Measurements from ENCODE around the gene KIF12. TPM values are rescaled to one million over a fixed set of nuclear protein-coding genes. Genes with fewer than 3 reads are reported as not detected.
A peak's percentile ranks its signal among the peaks of the same experiment; 100 is the strongest.

KIF12 gene
- total and polyA plus RNA-seq, 2 of the 13 experiments (the other 11 are each of a cell fraction or from before 2014, with no cell fraction given) = 1.8 to 12.5 TPM

DNA sequence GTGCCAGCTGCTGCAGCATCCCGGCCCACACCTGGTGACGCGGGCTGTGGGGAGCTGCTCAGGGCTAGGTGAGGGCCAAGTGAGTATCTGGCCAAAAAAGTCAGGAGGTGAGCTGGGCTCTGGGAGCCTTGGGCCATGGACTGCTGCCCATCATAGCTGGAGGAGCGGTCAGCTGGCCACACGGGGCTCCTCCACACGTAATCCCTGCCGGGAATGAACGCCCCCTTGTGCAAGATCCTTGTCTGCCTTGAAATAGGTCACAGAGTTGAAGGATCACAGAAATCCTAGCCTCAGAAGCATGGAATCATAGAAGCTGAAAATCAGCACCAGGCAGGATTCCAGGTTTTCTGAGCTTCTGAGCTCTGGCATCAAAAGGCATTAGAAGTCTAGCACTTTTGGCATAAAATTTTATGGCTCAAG is 39.5 kb upstream of the KIF12 start (continued):
- TF ChIP-seq, protein P1, sequence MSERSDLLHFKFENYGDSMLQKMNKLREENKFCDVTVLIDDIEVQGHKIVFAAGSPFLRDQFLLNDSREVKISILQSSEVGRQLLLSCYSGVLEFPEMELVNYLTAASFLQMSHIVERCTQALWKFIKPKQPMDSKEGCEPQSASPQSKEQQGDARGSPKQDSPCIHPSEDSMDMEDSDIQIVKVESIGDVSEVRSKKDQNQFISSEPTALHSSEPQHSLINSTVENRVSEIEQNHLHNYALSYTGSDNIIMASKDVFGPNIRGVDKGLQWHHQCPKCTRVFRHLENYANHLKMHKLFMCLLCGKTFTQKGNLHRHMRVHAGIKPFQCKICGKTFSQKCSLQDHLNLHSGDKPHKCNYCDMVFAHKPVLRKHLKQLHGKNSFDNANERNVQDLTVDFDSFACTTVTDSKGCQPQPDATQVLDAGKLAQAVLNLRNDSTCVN (CRISPR knock-in tag; IDR thresholded peaks at IDR 0.05; ENCODE audit: borderline replicate concordance) = no peak
- TF ChIP-seq, protein P2, sequence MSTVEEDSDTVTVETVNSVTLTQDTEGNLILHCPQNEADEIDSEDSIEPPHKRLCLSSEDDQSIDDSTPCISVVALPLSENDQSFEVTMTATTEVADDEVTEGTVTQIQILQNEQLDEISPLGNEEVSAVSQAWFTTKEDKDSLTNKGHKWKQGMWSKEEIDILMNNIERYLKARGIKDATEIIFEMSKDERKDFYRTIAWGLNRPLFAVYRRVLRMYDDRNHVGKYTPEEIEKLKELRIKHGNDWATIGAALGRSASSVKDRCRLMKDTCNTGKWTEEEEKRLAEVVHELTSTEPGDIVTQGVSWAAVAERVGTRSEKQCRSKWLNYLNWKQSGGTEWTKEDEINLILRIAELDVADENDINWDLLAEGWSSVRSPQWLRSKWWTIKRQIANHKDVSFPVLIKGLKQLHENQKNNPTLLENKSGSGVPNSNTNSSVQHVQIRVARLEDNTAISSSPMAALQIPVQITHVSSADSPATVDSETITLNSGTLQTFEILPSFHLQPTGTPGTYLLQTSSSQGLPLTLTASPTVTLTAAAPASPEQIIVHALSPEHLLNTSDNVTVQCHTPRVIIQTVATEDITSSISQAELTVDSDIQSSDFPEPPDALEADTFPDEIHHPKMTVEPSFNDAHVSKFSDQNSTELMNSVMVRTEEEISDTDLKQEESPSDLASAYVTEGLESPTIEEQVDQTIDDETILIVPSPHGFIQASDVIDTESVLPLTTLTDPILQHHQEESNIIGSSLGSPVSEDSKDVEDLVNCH (CRISPR knock-in tag; IDR thresholded peaks at IDR 0.05) = no peak
- no peak for TF ChIP-seq RAD51 (IDR thresholded peaks at IDR 0.05; ENCODE audit: borderline replicate concordance)
- TF ChIP-seq CEBPG (CRISPR knock-in tag; IDR thresholded peaks at IDR 0.05) = peak; percentile 61
- no peak for TF ChIP-seq ZNF468 (CRISPR knock-in tag; IDR thresholded peaks at IDR 0.05)
- no peak for TF ChIP-seq ZNF337 (CRISPR knock-in tag; IDR thresholded peaks at IDR 0.05; ENCODE audit: borderline replicate concordance, low read depth)
- TF ChIP-seq EEA1 (CRISPR knock-in tag; IDR thresholded peaks at IDR 0.05; ENCODE audit: borderline replicate concordance) = no peak
- no peak for TF ChIP-seq ZNF674 (CRISPR knock-in tag; IDR thresholded peaks at IDR 0.05; ENCODE audit: low read depth)
- TF ChIP-seq, protein P3, sequence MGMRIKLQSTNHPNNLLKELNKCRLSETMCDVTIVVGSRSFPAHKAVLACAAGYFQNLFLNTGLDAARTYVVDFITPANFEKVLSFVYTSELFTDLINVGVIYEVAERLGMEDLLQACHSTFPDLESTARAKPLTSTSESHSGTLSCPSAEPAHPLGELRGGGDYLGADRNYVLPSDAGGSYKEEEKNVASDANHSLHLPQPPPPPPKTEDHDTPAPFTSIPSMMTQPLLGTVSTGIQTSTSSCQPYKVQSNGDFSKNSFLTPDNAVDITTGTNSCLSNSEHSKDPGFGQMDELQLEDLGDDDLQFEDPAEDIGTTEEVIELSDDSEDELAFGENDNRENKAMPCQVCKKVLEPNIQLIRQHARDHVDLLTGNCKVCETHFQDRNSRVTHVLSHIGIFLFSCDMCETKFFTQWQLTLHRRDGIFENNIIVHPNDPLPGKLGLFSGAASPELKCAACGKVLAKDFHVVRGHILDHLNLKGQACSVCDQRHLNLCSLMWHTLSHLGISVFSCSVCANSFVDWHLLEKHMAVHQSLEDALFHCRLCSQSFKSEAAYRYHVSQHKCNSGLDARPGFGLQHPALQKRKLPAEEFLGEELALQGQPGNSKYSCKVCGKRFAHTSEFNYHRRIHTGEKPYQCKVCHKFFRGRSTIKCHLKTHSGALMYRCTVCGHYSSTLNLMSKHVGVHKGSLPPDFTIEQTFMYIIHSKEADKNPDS (CRISPR knock-in tag; IDR thresholded peaks at IDR 0.05) = no peak
- peak; percentile 15; the same call in 1 of the 2 replicates for TF ChIP-seq SMC3 (IDR thresholded peaks at IDR 0.05; ENCODE audit: low read length)
- TF ChIP-seq, protein P4, sequence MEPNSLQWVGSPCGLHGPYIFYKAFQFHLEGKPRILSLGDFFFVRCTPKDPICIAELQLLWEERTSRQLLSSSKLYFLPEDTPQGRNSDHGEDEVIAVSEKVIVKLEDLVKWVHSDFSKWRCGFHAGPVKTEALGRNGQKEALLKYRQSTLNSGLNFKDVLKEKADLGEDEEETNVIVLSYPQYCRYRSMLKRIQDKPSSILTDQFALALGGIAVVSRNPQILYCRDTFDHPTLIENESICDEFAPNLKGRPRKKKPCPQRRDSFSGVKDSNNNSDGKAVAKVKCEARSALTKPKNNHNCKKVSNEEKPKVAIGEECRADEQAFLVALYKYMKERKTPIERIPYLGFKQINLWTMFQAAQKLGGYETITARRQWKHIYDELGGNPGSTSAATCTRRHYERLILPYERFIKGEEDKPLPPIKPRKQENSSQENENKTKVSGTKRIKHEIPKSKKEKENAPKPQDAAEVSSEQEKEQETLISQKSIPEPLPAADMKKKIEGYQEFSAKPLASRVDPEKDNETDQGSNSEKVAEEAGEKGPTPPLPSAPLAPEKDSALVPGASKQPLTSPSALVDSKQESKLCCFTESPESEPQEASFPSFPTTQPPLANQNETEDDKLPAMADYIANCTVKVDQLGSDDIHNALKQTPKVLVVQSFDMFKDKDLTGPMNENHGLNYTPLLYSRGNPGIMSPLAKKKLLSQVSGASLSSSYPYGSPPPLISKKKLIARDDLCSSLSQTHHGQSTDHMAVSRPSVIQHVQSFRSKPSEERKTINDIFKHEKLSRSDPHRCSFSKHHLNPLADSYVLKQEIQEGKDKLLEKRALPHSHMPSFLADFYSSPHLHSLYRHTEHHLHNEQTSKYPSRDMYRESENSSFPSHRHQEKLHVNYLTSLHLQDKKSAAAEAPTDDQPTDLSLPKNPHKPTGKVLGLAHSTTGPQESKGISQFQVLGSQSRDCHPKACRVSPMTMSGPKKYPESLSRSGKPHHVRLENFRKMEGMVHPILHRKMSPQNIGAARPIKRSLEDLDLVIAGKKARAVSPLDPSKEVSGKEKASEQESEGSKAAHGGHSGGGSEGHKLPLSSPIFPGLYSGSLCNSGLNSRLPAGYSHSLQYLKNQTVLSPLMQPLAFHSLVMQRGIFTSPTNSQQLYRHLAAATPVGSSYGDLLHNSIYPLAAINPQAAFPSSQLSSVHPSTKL (CRISPR knock-in tag; IDR thresholded peaks at IDR 0.05) = peak; percentile 56; the same call in 1 of the 2 replicates
- TF ChIP-seq DMAP1 (CRISPR knock-in tag; IDR thresholded peaks at IDR 0.05) = no peak
- TF ChIP-seq, protein P5, sequence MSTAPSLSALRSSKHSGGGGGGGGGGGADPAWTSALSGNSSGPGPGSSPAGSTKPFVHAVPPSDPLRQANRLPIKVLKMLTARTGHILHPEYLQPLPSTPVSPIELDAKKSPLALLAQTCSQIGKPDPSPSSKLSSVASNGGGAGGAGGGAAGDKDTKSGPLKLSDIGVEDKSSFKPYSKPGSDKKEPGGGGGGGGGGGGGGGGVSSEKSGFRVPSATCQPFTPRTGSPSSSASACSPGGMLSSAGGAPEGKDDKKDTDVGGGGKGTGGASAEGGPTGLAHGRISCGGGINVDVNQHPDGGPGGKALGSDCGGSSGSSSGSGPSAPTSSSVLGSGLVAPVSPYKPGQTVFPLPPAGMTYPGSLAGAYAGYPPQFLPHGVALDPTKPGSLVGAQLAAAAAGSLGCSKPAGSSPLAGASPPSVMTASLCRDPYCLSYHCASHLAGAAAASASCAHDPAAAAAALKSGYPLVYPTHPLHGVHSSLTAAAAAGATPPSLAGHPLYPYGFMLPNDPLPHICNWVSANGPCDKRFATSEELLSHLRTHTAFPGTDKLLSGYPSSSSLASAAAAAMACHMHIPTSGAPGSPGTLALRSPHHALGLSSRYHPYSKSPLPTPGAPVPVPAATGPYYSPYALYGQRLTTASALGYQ (CRISPR knock-in tag; IDR thresholded peaks at IDR 0.05) = no peak
- no peak for TF ChIP-seq JUN (CRISPR knock-in tag; IDR thresholded peaks at IDR 0.05)
- TF ChIP-seq, protein P6, sequence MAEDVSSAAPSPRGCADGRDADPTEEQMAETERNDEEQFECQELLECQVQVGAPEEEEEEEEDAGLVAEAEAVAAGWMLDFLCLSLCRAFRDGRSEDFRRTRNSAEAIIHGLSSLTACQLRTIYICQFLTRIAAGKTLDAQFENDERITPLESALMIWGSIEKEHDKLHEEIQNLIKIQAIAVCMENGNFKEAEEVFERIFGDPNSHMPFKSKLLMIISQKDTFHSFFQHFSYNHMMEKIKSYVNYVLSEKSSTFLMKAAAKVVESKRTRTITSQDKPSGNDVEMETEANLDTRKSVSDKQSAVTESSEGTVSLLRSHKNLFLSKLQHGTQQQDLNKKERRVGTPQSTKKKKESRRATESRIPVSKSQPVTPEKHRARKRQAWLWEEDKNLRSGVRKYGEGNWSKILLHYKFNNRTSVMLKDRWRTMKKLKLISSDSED (CRISPR knock-in tag; IDR thresholded peaks at IDR 0.05) = no peak
- TF ChIP-seq ZFP82 (CRISPR knock-in tag; IDR thresholded peaks at IDR 0.05; ENCODE audit: borderline replicate concordance) = no peak
- no peak for TF ChIP-seq ZNF749 (CRISPR knock-in tag; IDR thresholded peaks at IDR 0.05; ENCODE audit: borderline replicate concordance)
- no peak for TF ChIP-seq ZNF138 (CRISPR knock-in tag; IDR thresholded peaks at IDR 0.05; ENCODE audit: low read depth)
